BLaER1 (cell line): ENCODE results near the gene SH3PXD2A.

Source experiments
- H3K27ac ChIP-seq: shearing (Covaris generic); formaldehyde crosslinking; 2 replicates; pipeline ENCODE4 v1.8.1; 2022
- H3K27me3 ChIP-seq: shearing (Covaris generic); formaldehyde crosslinking; 2 replicates; pipeline ENCODE4 v1.8.1; 2022
- H3K36me3 ChIP-seq: shearing (Covaris generic); formaldehyde crosslinking; 2 replicates; pipeline ENCODE4 v1.8.1; 2022
- H3K4me1 ChIP-seq: shearing (Covaris generic); formaldehyde crosslinking; 2 replicates; pipeline ENCODE4 v1.8.1; 2022
- H3K4me2 ChIP-seq: shearing (Covaris generic); formaldehyde crosslinking; 2 replicates; pipeline ENCODE4 v1.8.1; 2022
- H3K4me3 ChIP-seq: shearing (Covaris generic); formaldehyde crosslinking; 2 replicates; pipeline ENCODE4 v1.8.1; 2022
- H3K9ac ChIP-seq: shearing (Covaris generic); formaldehyde crosslinking; 2 replicates; pipeline ENCODE4 v1.8.1; 2022
- H3K9me3 ChIP-seq: shearing (Covaris generic); formaldehyde crosslinking; 2 replicates; pipeline ENCODE4 v1.8.1; 2022
- H4K20me1 ChIP-seq: shearing (Covaris generic); formaldehyde crosslinking; 2 replicates; pipeline ENCODE4 v1.8.1; 2022
- Cebpa-rat ChIP-seq: shearing (Covaris generic); IDR thresholded peaks from 2 replicates; pipeline ENCODE4 v1.8.1; 2022

The SH3PXD2A gene

GRCh38 chr10:103842605-103843004, 12.8 kb downstream of the SH3PXD2A start:
- Histone ChIP-seq H3K4me3 (no peak overlapping the region), H3K36me3 (peaks cover 7% of the 10 kb centered on the region; the same call in 1 of the 2 replicates), H3K27me3 (no peaks in the 10 kb centered on the region), H3K9ac (no peak overlapping the region), H3K4me2 (no peak overlapping the region), H3K27ac (no peak overlapping the region), H3K4me1 (peaks cover 98% of the 10 kb centered on the region), H3K9me3 (no peaks in the 10 kb centered on the region), H4K20me1 (peaks cover 76% of the 10 kb centered on the region)
- TF ChIP-seq Cebpa-rat, result no peak

DNA sequence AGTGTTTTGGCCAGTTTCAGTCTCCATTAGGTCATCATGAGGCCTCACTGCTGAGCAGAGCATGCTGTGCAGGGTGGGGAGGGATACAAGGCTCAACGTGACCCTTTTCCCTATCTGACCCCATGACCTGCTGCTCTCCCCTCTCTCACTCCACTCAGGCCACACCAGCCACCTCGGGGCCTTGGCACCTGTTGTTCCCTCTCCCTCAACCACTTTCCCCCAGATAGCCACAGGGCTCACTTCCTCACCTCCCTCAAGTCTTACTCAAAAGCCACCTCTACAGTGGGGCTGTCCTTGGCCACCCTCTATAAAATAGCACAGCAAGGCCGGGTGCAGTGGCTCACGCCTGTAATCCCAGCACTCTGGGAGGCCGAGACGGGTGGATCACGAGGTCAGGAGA, 13.9 kb downstream of the SH3PXD2A start:
- Histone ChIP-seq H3K36me3 (peaks cover 7% of the 10 kb centered on the region; the same call in 1 of the 2 replicates), H3K9ac (no peak overlapping the region)

GRCh38 chr10:103840740-103841070, 14.7 kb downstream of the SH3PXD2A start:
- Histone ChIP-seq H3K36me3 (peaks cover 7% of the 10 kb centered on the region; the same call in 1 of the 2 replicates), H3K27me3 (no peaks in the 10 kb centered on the region), H3K9ac (peak overlapping the region; percentile 61; the same call in 1 of the 2 replicates), H4K20me1 (peaks cover 64% of the 10 kb centered on the region), H3K27ac (peak overlapping the region; percentile 69), H3K4me2 (peak overlapping the region; percentile 99), H3K4me3 (peak overlapping the region; percentile 17; the same call in 1 of the 2 replicates), H3K4me1 (peaks cover 98% of the 10 kb centered on the region), H3K9me3 (no peaks in the 10 kb centered on the region)
- no peak for TF ChIP-seq Cebpa-rat

More for the DNA sequence above, 13.9 kb downstream of the SH3PXD2A start:
- no peak overlapping the region for H3K4me3 ChIP-seq
- peaks cover 72% of the 10 kb centered on the region for H4K20me1 ChIP-seq
- no peaks in the 10 kb centered on the region for H3K9me3 ChIP-seq
- TF ChIP-seq Cebpa-rat, result no peak
- peak overlapping the region; percentile 99 for H3K4me2 ChIP-seq
- peaks cover 98% of the 10 kb centered on the region for H3K4me1 ChIP-seq
- H3K27ac ChIP-seq, result peak overlapping the region; percentile 69
- no peaks in the 10 kb centered on the region for H3K27me3 ChIP-seq

- Histone ChIP-seq H3K4me3 (peak overlapping the region; percentile 17; the same call in 1 of the 2 replicates), H3K27ac (peak overlapping the region; percentile 69), H3K4me2 (peak overlapping the region; percentile 99), H4K20me1 (peaks cover 59% of the 10 kb centered on the region), H3K36me3 (peaks cover 7% of the 10 kb centered on the region; the same call in 1 of the 2 replicates), H3K9me3 (no peaks in the 10 kb centered on the region), H3K9ac (peak overlapping the region; percentile 61), H3K4me1 (peaks cover 98% of the 10 kb centered on the region), H3K27me3 (no peaks in the 10 kb centered on the region)
- TF ChIP-seq Cebpa-rat, result no peak
These were observed 15.3 kb downstream of the SH3PXD2A start for GRCh38 chr10:103839872-103840739.

DNA sequence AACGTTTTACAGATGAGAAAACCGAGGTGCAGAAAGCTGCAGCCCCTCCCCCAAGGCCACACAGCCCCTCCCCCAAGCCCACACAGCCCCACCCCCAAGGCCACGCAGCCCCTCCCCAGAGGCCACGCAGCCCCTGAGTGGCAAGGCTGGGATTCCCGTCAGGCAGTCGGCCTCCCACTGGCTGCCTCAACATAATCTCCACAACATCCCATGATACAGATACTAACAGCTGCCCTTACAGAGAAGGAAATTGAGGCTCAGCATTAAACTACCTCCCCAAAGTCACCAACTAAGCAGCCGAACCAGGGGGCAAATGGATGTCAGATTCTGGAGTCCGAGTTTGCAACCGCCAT, 15.9 kb downstream of the SH3PXD2A start:
- peak overlapping the region; percentile 85 for H3K27ac ChIP-seq
- peak overlapping the region; percentile 99 for H3K4me2 ChIP-seq
- no peaks in the 10 kb centered on the region for H3K9me3 ChIP-seq
- peak overlapping the region; percentile 61 for H3K9ac ChIP-seq
- peaks cover 98% of the 10 kb centered on the region for H3K4me1 ChIP-seq
- peaks cover 53% of the 10 kb centered on the region for H4K20me1 ChIP-seq
- no peak overlapping the region for H3K4me3 ChIP-seq
- no peaks in the 10 kb centered on the region for H3K27me3 ChIP-seq
- no peak for TF ChIP-seq Cebpa-rat
- peaks cover 7% of the 10 kb centered on the region; the same call in 1 of the 2 replicates for H3K36me3 ChIP-seq

DNA sequence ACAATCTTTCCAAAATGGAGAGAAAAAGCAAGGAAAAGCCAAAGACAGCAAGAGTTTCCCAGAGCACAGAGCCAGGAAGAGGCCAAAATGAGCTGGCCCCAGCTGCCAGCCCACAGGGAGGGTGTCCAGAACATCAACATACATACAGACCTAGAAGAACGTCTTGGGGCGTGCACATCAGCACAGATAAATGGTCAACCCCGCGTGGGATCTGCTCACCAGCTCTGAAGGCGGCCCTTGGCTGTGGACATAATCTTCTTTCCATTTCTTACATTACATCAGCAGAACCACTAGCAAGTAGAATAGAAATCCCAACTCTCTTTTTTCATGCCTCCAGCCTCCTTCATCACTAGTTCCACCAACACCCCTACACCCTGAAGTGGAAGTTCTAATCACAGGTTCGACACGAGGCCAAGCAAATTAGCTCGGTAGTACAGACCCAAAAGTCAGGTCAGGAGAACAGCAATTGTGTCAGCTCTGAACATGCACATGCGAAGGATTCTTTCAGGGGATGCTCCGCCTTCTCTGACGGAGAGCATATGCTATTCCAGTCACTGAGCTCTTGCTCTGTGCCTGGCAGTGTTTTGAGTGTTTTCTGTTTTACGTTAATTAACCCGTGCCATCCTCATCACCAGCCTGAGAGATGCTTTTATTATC, 16.4 kb downstream of the SH3PXD2A start:
- no peaks in the 10 kb centered on the region for H3K9me3 ChIP-seq
- peaks cover 98% of the 10 kb centered on the region for H3K4me1 ChIP-seq
- peak overlapping the region; percentile 20 for H3K9ac ChIP-seq
- H3K27ac ChIP-seq, result peak overlapping the region; percentile 85
- no peak for TF ChIP-seq Cebpa-rat
- peaks cover 48% of the 10 kb centered on the region for H4K20me1 ChIP-seq
- H3K36me3 ChIP-seq, result peaks cover 7% of the 10 kb centered on the region; the same call in 1 of the 2 replicates
- H3K4me3 ChIP-seq, result no peak overlapping the region
- H3K4me2 ChIP-seq, result peak overlapping the region; percentile 99
- H3K27me3 ChIP-seq, result no peaks in the 10 kb centered on the region

DNA sequence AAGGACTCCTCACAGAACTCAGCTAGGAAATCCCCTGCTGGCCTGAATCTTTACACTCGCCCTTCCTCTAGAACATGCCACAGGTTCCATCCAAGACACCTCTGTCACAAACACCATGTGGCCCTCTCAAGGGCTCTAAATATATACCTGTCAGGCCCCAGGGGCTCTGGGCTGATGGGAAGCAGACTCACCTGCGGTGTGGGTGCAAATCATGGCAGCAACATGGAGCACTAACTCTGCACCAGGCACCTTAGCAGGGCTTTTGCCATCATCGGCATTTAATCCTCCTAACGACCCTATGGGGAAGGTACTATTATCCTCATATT, 17.3 kb downstream of the SH3PXD2A start:
- Histone ChIP-seq H3K4me3 (peak overlapping the region; percentile 44), H3K4me1 (peaks cover 98% of the 10 kb centered on the region), H4K20me1 (peaks cover 38% of the 10 kb centered on the region), H3K4me2 (peak overlapping the region; percentile 99), H3K9ac (peak overlapping the region; percentile 36; the same call in 1 of the 2 replicates), H3K27me3 (no peaks in the 10 kb centered on the region), H3K36me3 (peaks cover 7% of the 10 kb centered on the region; the same call in 1 of the 2 replicates), H3K27ac (peak overlapping the region; percentile 85), H3K9me3 (peaks cover 1% of the 10 kb centered on the region; the same call in 1 of the 2 replicates)
- TF ChIP-seq Cebpa-rat, result no peak

GRCh38 chr10:103837370-103838069, 17.9 kb downstream of the SH3PXD2A start:
- peak overlapping the region; percentile 51 for H3K9ac ChIP-seq
- TF ChIP-seq Cebpa-rat, result no peak
- H3K4me3 ChIP-seq, result peak overlapping the region; percentile 44
- peak overlapping the region; percentile 85 for H3K27ac ChIP-seq
- no peaks in the 10 kb centered on the region for H3K27me3 ChIP-seq
- H4K20me1 ChIP-seq, result peaks cover 36% of the 10 kb centered on the region
- peaks cover 6% of the 10 kb centered on the region for H3K9me3 ChIP-seq
- peak overlapping the region; percentile 99 for H3K4me2 ChIP-seq
- peaks cover 7% of the 10 kb centered on the region; the same call in 1 of the 2 replicates for H3K36me3 ChIP-seq
- peaks cover 96% of the 10 kb centered on the region for H3K4me1 ChIP-seq

- peaks cover 7% of the 10 kb centered on the region; the same call in 1 of the 2 replicates for H3K36me3 ChIP-seq
- H3K9me3 ChIP-seq, result peaks cover 10% of the 10 kb centered on the region
- peaks cover 36% of the 10 kb centered on the region for H4K20me1 ChIP-seq
- no peaks in the 10 kb centered on the region for H3K27me3 ChIP-seq
- H3K4me3 ChIP-seq, result 0 out of 2 replicates have a peak overlapping the region, but pooled peaks have one; percentile 44
- H3K4me1 ChIP-seq, result peaks cover 95% of the 10 kb centered on the region
- TF ChIP-seq Cebpa-rat, result no peak
- H3K27ac ChIP-seq, result peak overlapping the region; percentile 85
- H3K4me2 ChIP-seq, result peak overlapping the region; percentile 99
- H3K9ac ChIP-seq, result peak overlapping the region; percentile 51
These were observed 18.5 kb downstream of the SH3PXD2A start for GRCh38 chr10:103836861-103837260.
